ENCODE results near the gene RAX2.

DNA sequence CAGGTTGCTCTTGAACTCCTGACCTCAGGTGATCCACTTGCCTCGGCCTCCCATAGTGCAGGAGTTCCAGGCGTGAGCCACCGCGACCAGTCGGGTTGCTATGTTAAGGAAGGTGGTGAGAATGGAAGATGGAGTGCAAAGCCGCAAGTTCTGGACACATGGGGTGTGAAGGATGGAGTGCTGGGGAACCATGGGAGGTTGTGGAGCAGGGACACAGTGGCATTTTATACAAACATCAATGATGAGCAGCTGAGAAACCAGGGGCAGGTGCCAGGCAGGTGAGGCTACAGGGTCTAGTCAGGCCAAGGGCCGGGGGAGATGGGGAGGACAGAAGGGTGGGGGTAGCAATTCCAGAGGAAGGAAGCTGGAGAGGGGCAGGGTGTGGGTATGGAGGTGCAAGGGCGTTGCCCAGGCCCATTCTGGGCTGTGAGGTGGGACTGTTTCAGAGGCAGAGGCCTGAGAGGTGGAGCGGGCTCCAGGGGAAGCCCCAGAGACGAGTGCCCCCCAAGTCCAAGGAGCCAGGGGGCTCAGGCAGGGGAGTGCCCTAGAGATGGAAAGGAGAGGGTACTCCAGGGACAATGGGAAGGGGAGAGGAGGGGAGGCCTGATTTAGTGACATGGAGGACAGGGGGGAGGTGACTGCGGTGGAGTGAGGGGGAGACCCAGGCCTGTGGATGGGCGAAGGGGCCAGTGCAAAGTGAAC is 1.9 kb upstream of the RAX2 start:
- TF ChIP-seq, protein P1, sequence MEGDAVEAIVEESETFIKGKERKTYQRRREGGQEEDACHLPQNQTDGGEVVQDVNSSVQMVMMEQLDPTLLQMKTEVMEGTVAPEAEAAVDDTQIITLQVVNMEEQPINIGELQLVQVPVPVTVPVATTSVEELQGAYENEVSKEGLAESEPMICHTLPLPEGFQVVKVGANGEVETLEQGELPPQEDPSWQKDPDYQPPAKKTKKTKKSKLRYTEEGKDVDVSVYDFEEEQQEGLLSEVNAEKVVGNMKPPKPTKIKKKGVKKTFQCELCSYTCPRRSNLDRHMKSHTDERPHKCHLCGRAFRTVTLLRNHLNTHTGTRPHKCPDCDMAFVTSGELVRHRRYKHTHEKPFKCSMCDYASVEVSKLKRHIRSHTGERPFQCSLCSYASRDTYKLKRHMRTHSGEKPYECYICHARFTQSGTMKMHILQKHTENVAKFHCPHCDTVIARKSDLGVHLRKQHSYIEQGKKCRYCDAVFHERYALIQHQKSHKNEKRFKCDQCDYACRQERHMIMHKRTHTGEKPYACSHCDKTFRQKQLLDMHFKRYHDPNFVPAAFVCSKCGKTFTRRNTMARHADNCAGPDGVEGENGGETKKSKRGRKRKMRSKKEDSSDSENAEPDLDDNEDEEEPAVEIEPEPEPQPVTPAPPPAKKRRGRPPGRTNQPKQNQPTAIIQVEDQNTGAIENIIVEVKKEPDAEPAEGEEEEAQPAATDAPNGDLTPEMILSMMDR (IDR thresholded peaks at IDR 0.05), result no peak
- TF ChIP-seq EP300 (IDR thresholded peaks at IDR 0.05) (no peak), POLR2A (IDR thresholded peaks at IDR 0.05) (no peak)

Data from ovary (tissue), 3 donors.